Spleen (tissue), 11 donors: ENCODE results near the gene FGA. TPM values are rescaled to one million over a fixed set of nuclear protein-coding genes. Genes with fewer than 3 reads are reported as not detected.

Experiments
- DNase-seq: peaks from one replicate; pipeline ENCODE4 v3.0.0-alpha.2; 2020
- H3K27ac ChIP-seq, 8 donors: fragments of 200-600 bp; sonication (generic) in 7 of 8; 1 replicate in 4 of 8; 2 replicates in 4 of 8; pipeline versions ENCODE4 v1.5.0 to v1.8.0; 2016 to 2021; ENCODE audit warnings: inconsistent platforms in 4 of 8, mild to moderate bottlenecking in 4 of 8, moderate library complexity in 1 of 8
- H3K27me3 ChIP-seq, 7 donors: fragments of 200-600 bp; sonication (generic) in 6 of 7; replicated peaks in 1 of 7; 1 replicate in 4 of 7; 2 replicates in 3 of 7; pipeline versions ENCODE4 v1.5.0 to v1.8.0; 2016 to 2021; ENCODE audit warnings: inconsistent platforms in 3 of 7, mild to moderate bottlenecking in 1 of 7
- H3K36me3 ChIP-seq, 6 donors: fragments of 200-600 bp; sonication (generic) in 5 of 6; 1 replicate in 4 of 6; 2 replicates in 2 of 6; pipeline versions ENCODE4 v1.5.0 to v1.8.0; 2016 to 2021; ENCODE audit warnings: inconsistent platforms in 2 of 6
- H3K4me1 ChIP-seq, 6 donors: fragments of 200-600 bp; sonication (generic) in 5 of 6; 1 replicate in 3 of 6; 2 replicates in 3 of 6; pipeline versions ENCODE4 v1.5.0 to v1.8.0; 2016 to 2021; ENCODE audit warnings: inconsistent platforms in 3 of 6
- H3K4me3 ChIP-seq, 8 donors: fragments of 200-600 bp; sonication (generic) in 7 of 8; 1 replicate in 4 of 8; 2 replicates in 4 of 8; pipeline versions ENCODE4 v1.5.0 to v1.8.0; 2016 to 2021; ENCODE audit warnings: inconsistent platforms in 4 of 8, mild to moderate bottlenecking in 4 of 8, moderate library complexity in 2 of 8
- H3K9me3 ChIP-seq, 8 donors: fragments of 200-600 bp; sonication (generic) in 7 of 8; 1 replicate in 4 of 8; 2 replicates in 4 of 8; pipeline versions ENCODE4 v1.5.0 to v1.8.0; 2016 to 2021; ENCODE audit warnings: inconsistent platforms in 4 of 8
- POLR2A ChIP-seq, 3 donors: fragments of 450-650 bp; IDR thresholded peaks; one replicate each; pipeline ENCODE4 v1.5.1; 2017; ENCODE audit warnings: antibody characterized with exemption in 3 of 3, mild to moderate bottlenecking in 1 of 3
- POLR2AphosphoS5 ChIP-seq, 3 donors: sonication (generic); formaldehyde crosslinking; IDR thresholded peaks; one replicate each; pipeline ENCODE4 v1.5.1; 2017; ENCODE audit warnings: antibody characterized with exemption in 3 of 3
- WGBS, 5 donors: extraction: QIAGEN DNeasy Blood & Tissue Kit in 3 of 5; methylation state at CpG; one replicate each; pipeline versions ENCODE4 v1.1.5 to v1.1.7; 2013 to 2018; 5-methylcytosine and 5-hydroxymethylcytosine counted together
- intact Hi-C: fragments of 100-400 bp; cut with DNase I; formaldehyde crosslinking; loops from one replicate; pipeline ENCODE4 v1.15.0; 2023; ENCODE audit warnings: low total_unique reads
- polyA plus RNA-seq, 3 donors: library from polyadenylated mRNA; stranded (reverse); fragments of 200-250 nt; gene quantifications; one replicate each; pipeline ENCODE4 v1.2.1, GENCODE V29; 2013
- small RNA-seq, 4 donors: library from RNA; depleted of rRNA; stranded (forward); fragments of <200 nt; gene quantifications; one replicate each; pipeline ENCODE3, GENCODE V24; 2016
- total RNA-seq, 7 donors: library from RNA; depleted of rRNA in 3 of 7; stranded (reverse); fragments of >200 nt in 3 of 7; fragmentation: NEBNext Ultra II Directional in 4 of 7; extraction: Animal tissue kit (Norgen Biotek cat#: 25700) in 4 of 7; gene quantifications; one replicate each; pipeline versions ENCODE4 v1.1.0 to v1.2.1, GENCODE V29; 2016 to 2021
- TF ChIP-seq, protein P1 (sequence below), 11 experiments: fragments of 200-600 bp in 7 of 11; fragments of 450-650 bp in 4 of 11; sonication (generic) in 4 of 11; IDR thresholded peaks in 8 of 11; conservative IDR thresholded peaks in 3 of 11; 1 replicate in 7 of 11; 2 replicates in 4 of 11; pipeline versions ENCODE4 v1.4.0 to v1.8.0; 2016 to 2021; ENCODE audit warnings: antibody characterized with exemption in 11 of 11, inconsistent platforms in 4 of 11, mild to moderate bottlenecking in 1 of 11
- donor health status: healthy with polysubstance abuse.
- donor health status: DM: no; HTN: no; CAD: no; lungs with moderate emphysema.
- donor health status: DM: no; HTN: no; CAD: no.
- donor health status: Bipolar disorder and iron deficiency.
- donor health status: healthy.
- donor health status: DM: no; HTN: no; CAD: no.
- donor health status: DM: yes; HTN: yes; CAD: no.

Gene FGA
- total and polyA plus RNA-seq, 10 donors, result 0.06 to 2.8 (median 0.11) TPM; not detected in 7

DNA sequence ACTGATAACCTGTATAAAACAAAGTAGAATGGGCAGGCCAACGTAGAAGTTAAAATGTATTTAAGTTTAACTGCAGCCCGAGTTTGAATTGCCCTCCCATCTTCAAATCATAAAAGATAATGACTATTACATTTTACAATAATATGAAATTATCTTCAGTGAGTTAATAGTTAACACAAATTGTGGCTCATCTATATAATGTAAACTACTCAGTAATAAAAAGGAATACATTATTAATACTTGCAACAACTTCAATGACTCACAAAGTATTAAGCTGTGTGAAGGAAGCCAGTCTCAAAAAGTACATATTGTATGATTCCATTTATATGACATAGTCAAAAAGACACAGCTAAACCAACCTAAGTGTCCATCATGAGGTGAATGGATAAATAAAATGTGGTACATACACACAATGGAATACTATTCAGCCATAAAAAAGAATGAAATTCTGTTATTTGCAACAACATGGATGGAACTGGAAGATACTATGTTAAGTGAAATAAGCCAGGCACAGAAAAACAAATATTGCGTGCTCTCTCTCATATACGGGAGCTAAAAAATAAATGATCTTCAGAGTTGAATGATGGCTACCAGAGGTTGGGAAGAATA lies 48.2 kb downstream of the FGA start:
- DNase-seq, result no peak
- H3K36me3 ChIP-seq, result peaks cover 2 to 100% (median 98%) of the 10 kb centered on the region in 6 donors
- H3K27ac ChIP-seq, result no peak overlapping the region
- no peaks in the 10 kb centered on the region for H3K4me1 ChIP-seq
- H3K4me3 ChIP-seq, result no peak overlapping the region
- intact Hi-C loops, result no loop called here
- no peaks in the 10 kb centered on the region for H3K27me3 ChIP-seq
- TF ChIP-seq, protein P1, sequence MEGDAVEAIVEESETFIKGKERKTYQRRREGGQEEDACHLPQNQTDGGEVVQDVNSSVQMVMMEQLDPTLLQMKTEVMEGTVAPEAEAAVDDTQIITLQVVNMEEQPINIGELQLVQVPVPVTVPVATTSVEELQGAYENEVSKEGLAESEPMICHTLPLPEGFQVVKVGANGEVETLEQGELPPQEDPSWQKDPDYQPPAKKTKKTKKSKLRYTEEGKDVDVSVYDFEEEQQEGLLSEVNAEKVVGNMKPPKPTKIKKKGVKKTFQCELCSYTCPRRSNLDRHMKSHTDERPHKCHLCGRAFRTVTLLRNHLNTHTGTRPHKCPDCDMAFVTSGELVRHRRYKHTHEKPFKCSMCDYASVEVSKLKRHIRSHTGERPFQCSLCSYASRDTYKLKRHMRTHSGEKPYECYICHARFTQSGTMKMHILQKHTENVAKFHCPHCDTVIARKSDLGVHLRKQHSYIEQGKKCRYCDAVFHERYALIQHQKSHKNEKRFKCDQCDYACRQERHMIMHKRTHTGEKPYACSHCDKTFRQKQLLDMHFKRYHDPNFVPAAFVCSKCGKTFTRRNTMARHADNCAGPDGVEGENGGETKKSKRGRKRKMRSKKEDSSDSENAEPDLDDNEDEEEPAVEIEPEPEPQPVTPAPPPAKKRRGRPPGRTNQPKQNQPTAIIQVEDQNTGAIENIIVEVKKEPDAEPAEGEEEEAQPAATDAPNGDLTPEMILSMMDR (IDR thresholded peaks at IDR 0.05 in 8 of 11, conservative IDR thresholded peaks at IDR 0.05 in 3 of 11), result no peak
- no peak for TF ChIP-seq POLR2AphosphoS5 (IDR thresholded peaks at IDR 0.05)
- no peak for TF ChIP-seq POLR2A (IDR thresholded peaks at IDR 0.05)
- no peaks in the 10 kb centered on the region for H3K9me3 ChIP-seq
- WGBS, 5 donors, result 94 to 98% (median 96%) methylated on average over 4 of the region's 4 CpGs

Small RNA genes lying within 50 kb of the gene (small RNA-seq; reads per million reads assigned to genes)
- 0 reads per million in 4 donors for gene RNU6-1285P

Other genes with a start within 250 kb of the FGA start
- gene DCHS2, start 98.9 kb downstream of the FGA start, total RNA-seq, result under 1 TPM in 6 of 7 donors, not detected in 1; under 0.01 to 0.55 (median 0.21) TPM
- under 1 TPM; under 0.01 to 0.02 (median under 0.01) TPM for gene DCHS2, start 98.9 kb downstream of the FGA start, polyA plus RNA-seq
- gene PLRG1, start 40.3 kb downstream of the FGA start, total RNA-seq, result 10 to 100 TPM; 38.6 to 66.2 (median 58.7) TPM
- gene PLRG1, start 40.3 kb downstream of the FGA start, polyA plus RNA-seq, result 10 to 100 TPM; 37.8 to 44.2 (median 44.0) TPM
- 1 to 10 TPM in 1 of 7 donors, not detected in 6; 2.3 TPM for gene FGB, start 27.7 kb downstream of the FGA start, total RNA-seq
- gene FGB, start 27.7 kb downstream of the FGA start, polyA plus RNA-seq, result under 1 TPM in 1 of 3 donors, not detected in 2; 0.74 TPM
- gene FGG, start 21.9 kb upstream of the FGA start, total RNA-seq, result 1 to 10 TPM in 1 of 7 donors, not detected in 6; 1.8 TPM
- gene FGG, start 21.9 kb upstream of the FGA start, polyA plus RNA-seq, result under 1 TPM; 0.06 to 0.59 (median 0.11) TPM
- not detected for gene LRAT, start 153.3 kb upstream of the FGA start, total RNA-seq
- gene LRAT, start 153.3 kb upstream of the FGA start, polyA plus RNA-seq, result under 1 TPM in 2 of 3 donors, not detected in 1; 0.02 to 0.03 TPM
- gene RBM46, start 190.5 kb upstream of the FGA start, total RNA-seq, result not detected
- gene RBM46, start 190.5 kb upstream of the FGA start, polyA plus RNA-seq, result under 1 TPM in 1 of 3 donors, not detected in 2; 0.04 TPM